ENCODE results near the gene PIP.
"Not testable (repeated sequence)": the region's sequence is repeated elsewhere in the genome, so short reads cannot be mapped to it uniquely, and the experiment has no call there.

PIP gene, protein sequence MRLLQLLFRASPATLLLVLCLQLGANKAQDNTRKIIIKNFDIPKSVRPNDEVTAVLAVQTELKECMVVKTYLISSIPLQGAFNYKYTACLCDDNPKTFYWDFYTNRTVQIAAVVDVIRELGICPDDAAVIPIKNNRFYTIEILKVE

DNA sequence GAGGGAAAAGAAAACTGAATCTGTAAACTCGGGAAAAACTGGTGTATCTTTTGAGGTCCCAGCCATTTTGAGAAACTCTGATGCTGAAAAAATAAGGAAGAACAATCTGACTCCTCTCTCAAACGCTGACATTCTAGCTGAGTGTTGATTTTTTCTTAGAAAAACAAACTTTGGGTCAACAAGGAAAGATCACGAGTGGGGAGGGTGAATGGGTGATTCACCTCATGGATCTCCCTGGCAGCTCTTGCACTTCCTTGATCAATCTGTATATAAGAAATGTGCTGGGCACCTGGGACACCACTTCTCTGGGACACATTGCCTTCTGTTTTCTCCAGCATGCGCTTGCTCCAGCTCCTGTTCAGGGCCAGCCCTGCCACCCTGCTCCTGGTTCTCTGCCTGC lies at the start of gene PIP:
TSS of gene PIP (plus strand) at position 297 of the 400 bp plus-strand sequence. CDS start at position 337, 40 bp downstream.
- DNase-seq = no peak

DNA sequence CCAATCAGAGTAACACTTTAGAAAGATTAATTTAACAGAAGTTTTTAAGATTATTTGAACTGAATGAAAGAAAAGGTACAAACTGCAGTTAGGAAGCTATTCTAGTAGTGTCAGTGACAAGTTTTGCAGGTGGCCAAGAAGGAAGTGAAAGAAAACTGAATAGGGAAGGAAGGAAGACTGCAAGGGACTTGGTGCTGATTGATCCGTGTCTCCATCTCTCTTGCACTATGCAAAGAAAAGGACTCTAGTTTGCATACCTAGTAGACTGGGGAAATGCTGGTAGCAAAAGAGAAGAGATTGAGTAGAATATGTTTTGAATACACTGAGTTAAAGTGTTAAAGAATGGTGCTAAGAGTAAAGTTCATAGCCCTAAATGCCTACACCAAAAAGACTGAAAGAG lies 46.8 kb upstream of the PIP start:
- no peak for DNase-seq

DNA sequence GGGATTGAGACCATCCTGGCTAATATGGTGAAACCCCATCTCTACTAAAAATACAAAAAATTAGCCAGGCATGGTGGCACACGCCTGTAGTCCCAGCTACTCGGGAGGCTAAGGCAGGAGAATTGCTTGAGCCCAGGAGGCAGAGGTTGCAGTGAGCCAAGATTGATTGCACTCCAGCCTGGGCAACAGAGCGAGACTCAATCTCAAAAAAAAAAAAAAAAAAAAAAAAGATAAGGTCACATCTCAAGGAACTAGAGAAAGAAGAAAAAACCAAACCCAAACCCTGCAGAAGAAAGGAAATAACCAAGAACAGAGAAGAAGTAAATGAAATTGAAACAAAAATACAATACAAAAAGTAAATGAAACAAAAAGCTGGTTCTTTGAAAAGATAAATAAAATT lies 46.3 kb upstream of the PIP start:
- not testable (repeated sequence) for DNase-seq

DNA sequence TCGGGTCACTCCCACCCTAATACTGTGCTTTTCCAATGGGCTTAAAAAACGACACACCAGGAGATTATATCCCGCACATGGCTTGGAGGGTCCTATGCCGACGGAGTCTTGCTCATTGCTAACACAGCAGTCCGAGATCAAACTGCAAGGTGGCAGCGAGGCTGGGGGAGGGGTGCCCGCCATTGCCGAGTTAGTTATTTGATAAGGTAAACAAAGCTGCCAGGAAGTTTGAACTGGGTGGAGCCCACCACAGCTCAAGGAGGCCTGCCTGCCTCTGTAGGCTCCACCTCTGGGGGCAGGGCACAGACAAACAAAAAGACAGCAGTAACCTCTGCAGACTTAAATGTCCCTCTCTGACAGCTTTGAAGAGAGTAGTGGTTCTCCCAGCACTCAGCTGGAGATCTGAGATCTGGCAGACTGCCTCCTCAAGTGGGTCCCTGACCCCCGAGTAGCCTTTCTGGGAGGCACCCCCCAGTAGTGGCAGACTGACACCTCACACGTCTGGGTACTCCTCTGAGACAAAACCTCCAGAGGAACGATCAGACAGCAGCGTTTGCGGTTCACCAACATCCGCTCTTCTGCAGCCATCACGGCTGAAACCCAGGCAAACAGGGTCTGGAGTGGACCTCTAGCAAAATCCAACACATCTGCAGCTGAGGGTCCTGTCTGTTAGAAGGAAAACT lies 43.2 kb upstream of the PIP start:
- not testable (repeated sequence) for DNase-seq

DNA sequence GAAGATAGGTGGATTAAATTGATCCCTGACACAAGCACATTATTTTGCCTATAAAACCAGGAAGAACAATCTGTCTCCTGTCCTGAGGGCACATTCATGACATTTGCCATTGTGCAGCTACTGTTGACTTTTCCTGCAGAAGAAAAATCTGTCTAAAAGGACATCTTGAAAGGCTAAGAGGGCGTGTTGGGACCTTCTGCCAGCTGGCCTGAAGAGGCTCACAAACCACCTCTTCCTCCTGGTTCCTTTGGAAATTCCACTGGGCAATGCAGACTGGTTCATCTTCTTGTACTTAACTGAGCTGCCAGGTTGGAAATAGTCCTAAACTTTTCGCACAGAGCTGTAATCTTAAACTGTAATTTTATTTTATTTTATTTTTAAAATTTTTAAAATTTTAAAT lies 35.7 kb upstream of the PIP start:
- no peak for DNase-seq

DNA sequence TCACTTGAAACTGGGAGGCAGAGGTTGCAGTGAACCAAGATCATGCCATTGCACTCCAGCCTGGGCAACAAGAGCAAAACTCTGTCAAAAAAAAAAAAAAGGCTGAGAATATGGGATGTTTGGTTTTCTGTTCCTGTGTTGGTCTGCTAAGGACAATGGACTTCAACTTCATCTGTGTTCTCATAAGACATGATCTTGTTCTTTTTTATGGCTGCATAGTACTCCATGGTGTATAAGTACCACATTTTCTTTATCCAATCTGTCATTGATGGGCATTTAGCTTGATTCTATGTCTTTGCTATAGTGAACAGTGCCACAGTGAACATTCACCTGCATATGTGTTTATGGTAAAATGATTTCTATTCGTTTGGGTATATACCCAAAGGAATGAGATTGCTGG lies 32.3 kb upstream of the PIP start:
- DNase-seq = not testable (repeated sequence)

DNA sequence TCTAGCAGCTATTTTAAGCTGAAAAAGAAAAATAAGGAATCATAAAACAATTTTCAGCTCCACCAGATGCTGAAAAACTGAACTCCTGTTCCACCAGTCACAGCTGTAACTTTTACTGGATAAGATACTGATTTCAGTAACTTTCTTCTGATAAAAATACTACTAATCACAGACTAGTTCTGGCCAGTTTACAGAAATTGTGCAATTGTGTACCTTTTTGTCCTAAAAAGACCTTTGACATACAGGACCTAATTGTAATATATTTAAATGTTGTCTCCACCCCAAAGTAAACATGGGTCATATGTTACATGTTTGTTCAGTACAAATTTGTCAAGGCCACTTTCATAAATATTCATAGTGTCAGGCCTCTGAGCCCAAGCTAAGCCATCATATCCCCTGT lies 27.1 kb upstream of the PIP start:
- no peak for DNase-seq

DNA sequence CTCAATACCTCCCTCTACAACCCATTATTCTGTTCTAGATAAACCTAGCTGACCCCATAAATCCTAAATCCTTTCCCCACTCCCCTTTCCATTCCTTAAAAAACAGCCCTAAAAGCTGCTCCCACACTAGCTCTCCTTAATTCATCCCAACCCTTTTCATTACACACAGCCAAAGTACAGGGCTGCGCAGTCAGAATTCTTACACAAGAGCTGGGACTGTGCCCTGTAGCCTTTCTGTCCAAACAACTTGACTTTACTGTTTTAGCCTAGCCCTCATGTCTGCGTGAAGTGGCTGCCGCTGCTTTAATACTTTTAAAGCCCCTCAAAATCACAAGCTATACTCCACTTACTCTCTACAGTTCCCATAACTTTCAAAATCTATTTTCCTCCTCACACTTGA lies 23.9 kb upstream of the PIP start:
- not testable (repeated sequence) for DNase-seq

DNA sequence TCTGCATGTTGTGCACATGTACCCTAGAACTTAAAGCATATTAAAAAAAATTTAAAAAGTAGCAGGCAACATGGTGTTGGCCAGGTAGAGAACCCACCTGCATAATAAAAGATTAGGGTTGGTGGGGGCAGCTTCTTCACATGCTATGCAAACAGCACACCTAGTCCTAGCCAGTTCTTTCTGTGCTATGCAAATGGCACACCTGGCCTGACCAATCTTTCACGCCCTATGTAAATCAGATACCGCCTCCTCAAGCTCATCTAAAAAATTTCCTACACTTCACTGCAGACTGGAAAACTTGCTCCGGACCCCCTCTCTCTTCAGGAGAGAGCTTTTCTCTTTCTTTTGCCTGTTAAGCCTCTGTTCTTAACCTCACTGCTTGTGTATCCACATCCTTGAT lies 14.5 kb upstream of the PIP start:
- no peak for DNase-seq

DNA sequence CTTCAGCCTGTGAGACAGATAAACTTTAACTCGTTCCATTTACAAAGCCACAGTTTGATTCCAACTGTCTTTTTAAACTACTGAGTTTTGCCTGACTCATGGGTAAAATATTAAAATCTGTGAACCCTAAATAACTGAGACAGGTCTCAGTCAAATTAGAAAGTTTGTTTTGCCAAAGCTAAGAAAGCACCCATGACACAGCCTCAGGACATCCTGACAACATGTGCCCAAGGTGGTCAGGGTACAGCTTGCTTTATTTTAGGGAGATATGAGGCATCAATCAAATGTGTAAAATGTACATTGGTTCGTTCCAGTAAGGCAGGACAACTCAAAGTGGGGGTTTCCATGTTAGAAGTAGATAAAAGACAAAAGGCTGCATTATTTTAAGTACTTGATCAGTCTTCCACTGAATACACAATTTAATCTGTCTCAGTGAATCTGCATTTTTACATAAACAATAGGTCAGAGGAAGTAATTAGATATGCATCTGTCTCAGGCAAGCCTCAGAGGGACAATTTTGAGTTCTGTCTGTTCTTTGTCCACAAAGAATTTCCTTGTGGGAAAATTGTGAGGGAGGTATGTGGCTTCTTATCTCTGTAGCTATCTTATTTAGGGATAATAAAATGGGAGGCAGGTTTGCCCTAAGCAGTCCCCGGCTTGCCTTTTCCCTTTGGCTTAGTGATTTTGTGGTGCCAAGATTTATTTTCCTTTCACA lies 11.0 kb upstream of the PIP start:
- no peak for DNase-seq

DNA sequence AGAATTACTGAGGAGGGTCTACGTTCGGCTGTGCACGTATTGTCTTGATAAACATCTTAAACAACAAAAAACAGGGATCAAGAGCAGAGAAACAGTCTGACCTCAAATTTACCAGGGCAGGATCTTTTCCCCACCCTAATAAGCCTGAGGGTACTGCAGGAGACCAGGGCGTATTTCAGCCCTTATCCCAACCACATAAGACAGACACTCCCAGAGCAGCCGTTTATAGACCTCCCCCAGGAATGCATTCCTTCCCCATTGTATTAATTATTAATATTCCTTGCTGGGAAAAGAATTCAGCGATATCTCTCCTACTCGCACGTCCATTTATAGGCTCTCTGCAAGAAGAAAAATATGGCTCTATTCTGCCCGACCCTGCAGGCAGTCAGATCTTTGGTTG lies 8.6 kb upstream of the PIP start:
- DNase-seq = not testable (repeated sequence)

DNA sequence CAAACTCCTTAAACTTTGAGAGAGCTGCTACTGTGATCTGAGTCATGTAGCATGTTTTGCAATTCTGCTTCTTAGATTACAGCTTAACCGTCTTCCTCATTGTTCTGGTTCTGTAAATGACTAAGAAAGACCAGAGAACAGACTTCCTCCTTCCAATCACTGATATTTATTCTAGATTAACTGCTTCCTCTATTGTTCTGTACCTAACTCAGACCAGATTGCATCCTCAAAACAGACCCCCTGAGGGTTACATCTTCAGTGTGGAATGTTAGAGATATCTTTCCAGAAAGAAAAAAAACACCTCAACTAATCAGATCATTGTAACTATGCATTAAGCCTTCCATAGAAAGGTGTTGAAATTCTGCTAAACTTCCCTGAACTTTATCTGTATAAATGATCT lies 5.7 kb upstream of the PIP start:
- no peak for DNase-seq

DNA sequence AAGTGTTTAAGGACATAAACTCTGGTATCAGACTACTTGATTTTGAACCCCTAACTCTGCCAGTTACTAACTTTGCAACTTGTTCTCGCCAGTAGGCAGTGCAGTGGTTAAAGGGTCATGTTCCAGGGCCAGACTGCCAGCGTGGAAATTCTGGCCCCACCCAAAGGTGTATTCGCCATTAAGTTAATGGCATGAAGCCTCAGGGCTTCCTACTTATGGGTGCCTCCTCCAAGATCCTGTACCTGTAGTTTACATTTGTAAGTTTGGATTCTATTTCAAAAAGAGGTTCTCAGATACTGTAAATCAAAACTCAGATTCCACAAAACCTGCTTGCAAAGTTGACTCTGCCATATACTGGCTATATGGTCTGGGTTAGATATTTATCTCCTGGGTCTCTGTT lies 2.8 kb upstream of the PIP start:
- no peak for DNase-seq

DNA sequence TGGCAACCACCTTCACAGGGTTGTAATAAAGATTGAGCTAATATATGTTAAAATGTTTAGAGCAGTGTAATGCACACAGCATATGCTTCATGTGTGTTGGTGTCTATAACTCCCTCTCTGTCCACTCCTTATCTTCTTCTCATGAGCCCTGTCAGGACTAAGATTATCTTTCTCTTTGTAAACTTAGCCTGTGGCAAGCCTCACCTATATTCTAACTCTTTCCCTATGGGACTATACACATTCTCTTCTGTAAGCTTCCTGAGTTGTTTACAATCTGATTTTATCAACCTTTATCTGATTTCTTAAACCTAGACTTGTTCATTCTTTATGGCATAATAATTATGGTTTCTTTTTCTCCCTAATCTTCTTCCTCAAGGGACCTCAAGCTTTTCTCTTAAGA lies 2.4 kb upstream of the PIP start:
- DNase-seq = no peak

DNA sequence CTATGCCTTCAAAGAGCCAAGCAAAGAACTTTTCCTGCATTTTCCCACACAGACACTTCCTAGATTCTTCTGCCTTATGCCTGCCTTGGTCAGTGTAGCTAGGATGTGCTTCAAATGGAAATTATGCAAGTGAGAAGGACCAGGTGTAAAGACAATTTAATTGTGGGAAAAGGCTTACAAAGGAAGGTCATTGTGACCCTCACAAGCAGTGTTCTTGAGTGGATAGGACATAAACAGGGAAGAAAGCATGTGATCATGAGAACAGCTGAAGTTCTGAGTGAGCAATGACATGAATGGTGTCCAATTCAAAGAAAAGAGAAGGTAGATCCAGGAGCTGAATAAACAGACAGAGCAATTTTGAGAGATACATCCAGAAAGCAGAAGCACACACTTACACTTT lies 1.3 kb upstream of the PIP start:
- DNase-seq = no peak

DNA sequence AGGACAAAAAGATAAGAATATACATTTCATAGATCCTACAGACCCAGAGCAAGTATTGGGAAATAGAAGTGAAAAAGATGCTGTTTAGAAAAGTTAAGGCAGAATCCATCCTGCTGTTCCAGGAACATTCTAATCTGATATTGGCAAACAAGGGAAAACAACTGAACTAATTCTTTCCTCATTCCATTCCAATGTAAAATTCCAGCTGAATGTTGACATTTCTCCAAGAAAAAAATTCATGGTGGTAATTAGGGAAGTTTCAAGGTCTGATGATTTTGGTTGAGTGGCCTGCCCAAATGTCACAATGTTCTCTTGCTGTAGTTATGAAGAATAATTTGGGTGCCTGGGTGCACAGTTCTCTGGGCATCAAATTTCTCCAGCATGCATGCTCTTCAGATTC lies 15.2 kb downstream of the PIP start:
- no peak for DNase-seq

DNA sequence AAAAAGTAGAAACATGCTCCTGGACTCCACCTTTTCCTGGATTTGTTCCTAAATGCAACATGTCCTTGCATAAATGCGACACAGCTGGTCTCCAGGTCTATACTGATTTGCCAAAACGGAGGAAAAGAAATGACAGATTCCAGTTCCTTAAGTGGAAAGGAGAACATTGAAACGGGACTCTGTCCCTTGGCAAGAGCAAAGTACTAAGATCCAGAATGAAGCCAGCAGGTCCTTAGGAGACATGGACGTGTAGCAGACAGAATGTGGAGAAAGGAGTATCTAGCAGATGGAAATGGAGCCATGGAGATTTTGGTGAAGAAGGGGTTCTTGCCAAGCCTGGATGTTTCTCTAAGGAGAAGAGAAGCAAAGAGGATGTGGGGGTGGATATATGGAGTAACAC lies 16.2 kb downstream of the PIP start:
- no peak for DNase-seq

DNA sequence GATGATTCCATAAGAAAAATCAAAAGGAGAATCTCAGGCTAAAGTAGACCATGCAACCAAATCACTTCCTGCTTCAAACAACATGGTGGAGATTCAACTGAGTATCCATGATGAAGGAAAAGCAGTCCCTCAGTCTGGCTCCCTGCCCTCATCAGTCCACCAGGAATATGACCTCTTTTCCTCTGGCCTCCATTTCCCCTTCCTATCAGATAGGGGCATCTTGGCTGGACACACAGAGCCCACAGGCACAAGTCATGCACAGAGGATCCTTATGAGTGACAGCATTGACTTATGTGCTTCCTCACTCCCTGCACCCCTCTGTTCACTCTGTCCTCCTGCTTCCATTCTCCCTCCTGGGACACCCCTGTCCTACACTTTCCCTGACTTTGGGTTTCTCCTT lies 16.8 kb downstream of the PIP start:
- no peak for DNase-seq

DNA sequence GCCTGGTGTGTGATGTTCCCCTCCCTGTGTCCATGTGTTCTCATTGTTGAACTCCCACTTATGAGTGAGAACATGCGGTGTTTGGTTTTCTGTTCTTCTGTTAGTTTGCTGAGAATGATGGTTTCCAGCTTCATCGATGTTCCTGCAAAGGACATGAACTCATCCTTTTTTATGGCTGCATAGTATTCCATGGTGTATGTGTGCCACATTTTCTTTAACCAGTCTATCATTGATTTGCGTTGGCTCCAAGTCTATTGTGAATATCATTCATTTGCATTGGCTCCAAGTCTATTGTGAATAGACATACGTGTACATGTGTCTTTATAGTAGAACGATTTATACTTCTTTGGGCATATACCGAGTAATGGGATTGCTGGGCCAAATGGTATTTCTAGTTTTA lies 18.8 kb downstream of the PIP start:
- not testable (repeated sequence) for DNase-seq

DNA sequence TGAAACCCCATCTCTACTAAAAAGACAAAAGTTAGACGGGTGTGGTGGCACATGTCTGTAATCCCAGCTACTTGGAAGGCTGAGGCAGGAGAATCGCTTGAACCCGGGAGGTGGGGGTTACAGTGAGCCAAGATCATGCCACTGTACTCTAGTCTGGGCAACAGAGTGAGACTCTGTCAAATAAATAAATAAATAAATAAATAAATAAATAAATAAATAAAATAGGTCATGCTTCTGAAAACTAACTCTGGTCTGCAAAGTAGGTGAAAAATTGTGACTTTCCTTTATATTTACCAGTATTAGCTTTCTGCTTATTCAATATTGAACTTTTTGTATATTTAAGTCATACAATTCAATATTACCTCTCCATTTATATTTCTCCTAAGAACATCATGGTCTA lies 26.7 kb downstream of the PIP start:
- not testable (repeated sequence) for DNase-seq

DNA sequence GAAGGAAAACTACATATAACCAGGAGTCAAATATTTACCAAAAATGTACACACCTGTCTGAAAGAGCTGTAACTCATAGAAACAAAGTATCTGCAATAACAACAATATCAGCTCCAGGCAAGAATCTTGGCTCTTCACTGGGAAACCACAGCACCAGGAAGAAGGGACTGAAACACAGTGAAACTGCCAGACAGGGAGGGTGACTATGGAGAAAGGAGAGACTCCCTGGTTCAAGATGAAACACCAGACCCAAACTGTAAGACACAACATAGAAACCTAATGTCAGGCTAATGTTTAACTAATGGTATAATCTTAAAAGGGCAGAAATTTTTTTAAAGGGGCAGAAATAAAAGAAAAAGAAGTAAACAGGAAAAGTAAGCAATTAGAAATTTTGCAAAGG lies 39.8 kb downstream of the PIP start:
- no peak for DNase-seq

DNA sequence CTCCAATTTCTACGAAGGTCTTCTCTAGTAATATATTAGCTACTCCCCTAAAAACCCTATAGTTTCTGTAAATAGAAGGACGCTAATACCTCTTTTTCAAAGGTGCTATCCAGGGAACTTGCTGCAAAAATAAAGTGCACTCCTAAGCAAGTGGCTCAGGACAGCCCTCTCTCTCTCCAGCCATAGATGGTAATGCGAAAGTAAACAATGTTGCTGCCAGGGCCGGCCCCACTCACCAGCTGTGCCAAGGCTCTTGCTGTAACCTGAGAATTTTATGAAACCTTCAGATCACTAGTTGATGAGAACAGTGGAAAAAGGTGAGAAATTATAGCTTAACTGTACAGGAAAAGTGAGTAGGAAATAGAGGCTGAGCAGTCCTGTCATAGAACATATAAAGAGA lies 40.5 kb downstream of the PIP start:
- DNase-seq = no peak

DNA sequence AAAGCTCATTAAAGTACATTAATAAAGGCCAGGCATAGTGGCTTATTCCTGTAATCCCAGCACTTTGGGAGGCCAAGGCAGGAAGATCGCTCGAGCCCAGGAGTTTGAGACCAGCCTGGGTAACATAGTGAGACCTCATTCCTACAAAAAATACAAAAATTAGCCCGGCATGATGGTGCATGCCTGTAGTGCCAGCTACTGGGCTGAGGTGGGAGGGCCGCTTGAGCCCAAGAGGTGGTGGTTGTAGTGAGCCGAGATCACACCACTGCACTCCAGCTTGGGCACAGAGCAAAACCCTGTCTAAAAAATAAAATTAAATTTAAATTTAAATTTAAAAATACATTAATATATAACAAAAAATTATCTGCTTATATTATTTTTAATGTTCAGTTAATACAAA lies 44.3 kb downstream of the PIP start:
- DNase-seq = no peak

DNA sequence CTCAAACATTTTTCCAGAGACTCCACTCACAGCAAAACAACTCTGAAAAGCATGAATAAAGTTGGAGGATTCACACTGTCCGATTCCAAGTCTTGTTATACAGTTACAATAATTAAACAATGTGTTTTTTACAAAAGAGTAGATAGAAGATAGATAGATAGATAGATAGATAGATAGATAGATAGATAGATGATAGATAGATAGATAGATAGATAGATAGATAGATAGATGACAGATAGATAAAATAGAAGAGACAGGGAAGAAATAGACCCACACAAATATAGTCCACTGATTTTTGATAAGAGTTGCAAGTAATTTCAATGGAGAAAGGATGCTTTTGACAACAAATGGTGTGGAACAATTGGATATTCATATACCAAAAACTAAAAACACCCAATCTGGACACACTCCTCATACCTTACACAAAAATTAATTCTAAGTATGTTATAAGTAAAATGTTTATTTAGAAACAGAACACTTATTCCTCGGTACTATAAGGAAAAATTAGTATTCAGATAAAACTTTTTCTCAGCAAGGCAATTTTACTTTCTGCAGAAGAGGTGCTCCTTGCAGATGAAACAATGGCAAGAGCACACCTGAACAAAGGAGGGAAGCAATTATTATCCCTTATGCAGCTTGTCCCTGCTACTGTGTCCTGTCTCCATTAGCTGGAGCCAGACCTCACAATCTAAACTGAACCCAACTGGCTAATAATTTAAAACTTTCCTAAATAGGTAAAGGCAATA lies 45.7 kb downstream of the PIP start:
- no peak for DNase-seq
